Activated CD8-positive, alpha-beta memory T cell treated with anti-CD3 and anti-CD28 coated beads for 36 hours (primary cell): ENCODE measurements around the gene WIF1. TPM values are rescaled to one million over a fixed set of nuclear protein-coding genes. Genes with fewer than 3 reads are reported as not detected.

Experiments used
- CTCF ChIA-PET: fragments of 350-600 bp; sonication (Branson Sonifier 250); formaldehyde crosslinking; loops from one replicate; lab custom pipeline; 2021; ENCODE audit warnings: antibody characterized with exemption; lab: Charles Lee
- POLR2A ChIA-PET: fragments of 350-600 bp; sonication (Branson Sonifier 250); formaldehyde crosslinking; loops from one replicate; lab custom pipeline; 2021; ENCODE audit warnings: antibody characterized with exemption; lab: Charles Lee
- total RNA-seq, 2 experiments: library from RNA; stranded (reverse); gene quantifications; one replicate each; pipeline ENCODE4 v1.2.3, GENCODE V29; 2021

The WIF1 gene
- not detected for total RNA-seq

- CTCF ChIA-PET, result interaction anchor here (0.7 kb wide), 1 partner anchor 230 kb away, joined by 3 read pairs; no protein-coding TSS in a partner anchor
- POLR2A ChIA-PET, result no interaction called here
Measured at GRCh38 chr12:65121049-65121955, at the start of gene WIF1. WIF1 (minus strand) TSS chr12:65121305; CDS start chr12:65121191, 114 bp downstream.

GRCh38 chr12:65170209-65170881 is 49.2 kb upstream of the WIF1 start:
- CTCF ChIA-PET, result interaction anchor here (1.8 to 2.4 kb wide), 2 partner anchors 14 to 63 kb away, joined by 7 to 13 read pairs; no protein-coding TSS in a partner anchor
- POLR2A ChIA-PET, result interaction anchor here (0.6 to 1.5 kb wide), 2 partner anchors 14 to 1080 kb away, joined by 3 to 8 read pairs; no protein-coding TSS in a partner anchor

GRCh38 chr12:65169320-65170208 is 48.5 kb upstream of the WIF1 start, which contains the start of gene LEMD3:
LEMD3 (plus strand) TSS chr12:65169583; CDS start chr12:65169597, 14 bp downstream.
- CTCF ChIA-PET, result interaction anchor here (1.1 to 2.4 kb wide), 3 partner anchors 9 to 63 kb away, joined by 4 to 13 read pairs (median 7); no protein-coding TSS in a partner anchor
- POLR2A ChIA-PET, result interaction anchor here (0.6 to 1.5 kb wide), 3 partner anchors 13 to 1081 kb away, joined by 3 to 8 read pairs (median 3); no protein-coding TSS in a partner anchor

DNA sequence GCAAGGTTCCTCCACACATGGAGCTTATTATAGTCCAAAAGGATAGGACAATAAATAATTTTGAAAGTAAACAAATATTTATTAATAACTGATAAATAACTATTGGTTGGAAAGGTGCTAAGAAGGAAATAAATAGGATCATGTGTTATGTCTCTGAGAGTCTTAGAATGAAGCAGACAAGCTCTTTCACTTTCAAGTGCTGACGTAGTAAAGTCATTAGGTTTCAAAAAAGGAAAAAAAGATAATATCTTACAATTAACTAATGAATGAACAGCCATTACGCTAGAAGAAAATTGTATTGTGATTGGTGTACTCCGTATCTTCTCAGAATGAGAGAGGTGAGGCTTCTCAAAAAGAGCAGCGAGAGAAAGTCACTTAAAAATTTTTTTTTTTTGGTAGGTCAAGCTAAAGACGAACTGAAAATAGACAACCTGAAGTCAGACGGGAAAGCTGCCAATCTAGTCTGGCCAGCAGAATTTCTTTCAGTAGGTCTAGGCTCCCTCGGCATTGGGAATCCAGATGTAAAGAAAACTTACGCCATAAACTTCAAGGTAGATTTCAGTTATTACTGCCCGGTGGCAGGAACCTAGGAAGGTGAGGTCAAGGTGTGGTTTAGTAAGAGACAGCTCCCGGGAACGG is 47.7 kb upstream of the WIF1 start:
- ChIA-PET CTCF (interaction anchor here (1.1 to 2.4 kb wide), 3 partner anchors 10 to 64 kb away, joined by 4 to 13 read pairs (median 7); no protein-coding TSS in a partner anchor), POLR2A (interaction anchor here (0.9 to 1.5 kb wide), 2 partner anchors 13 to 41 kb away, joined by 3 to 8 read pairs; no protein-coding TSS in a partner anchor)

DNA sequence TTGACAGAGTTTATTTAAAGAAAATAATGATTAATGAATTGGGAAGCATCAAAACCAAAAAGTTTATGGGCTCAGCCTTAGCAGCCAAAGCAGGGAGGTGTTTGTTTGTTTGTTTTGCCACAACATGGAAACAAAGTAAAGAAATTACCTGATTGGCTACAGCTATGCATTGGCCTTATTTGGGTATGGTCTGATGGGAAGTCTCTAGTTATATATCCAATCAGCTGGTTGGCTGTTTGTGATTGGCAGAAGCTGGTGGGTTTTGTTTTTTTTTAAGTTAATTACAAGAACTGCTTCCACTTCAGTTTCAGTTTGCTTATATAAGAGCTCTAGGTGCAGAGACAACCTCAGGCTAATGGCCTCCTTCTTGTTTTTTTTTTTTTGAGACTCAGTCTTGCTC is 43.7 kb upstream of the WIF1 start:
- ChIA-PET POLR2A (no interaction called here), CTCF (no interaction called here)

- CTCF ChIA-PET, result no interaction called here
- POLR2A ChIA-PET, result no interaction called here
Measured at GRCh38 chr12:65164244-65164643, 43.1 kb upstream of the WIF1 start.

GRCh38 chr12:65162609-65163008 is 41.5 kb upstream of the WIF1 start:
- POLR2A ChIA-PET, result no interaction called here
- CTCF ChIA-PET, result no interaction called here

- CTCF ChIA-PET, result interaction anchor here (3.4 kb wide), 1 partner anchor 13 kb away, joined by 13 read pairs; the partner anchor contains the start of gene LEMD3
- POLR2A ChIA-PET, result interaction anchor here (1.8 kb wide), 1 partner anchor 12 kb away, joined by 8 read pairs; the partner anchor contains the start of gene LEMD3
Measured at GRCh38 chr12:65157091-65157490, 36.0 kb upstream of the WIF1 start.

- POLR2A ChIA-PET, result interaction anchor here (1.8 kb wide), 1 partner anchor 13 kb away, joined by 8 read pairs; the partner anchor contains the start of gene LEMD3
- CTCF ChIA-PET, result interaction anchor here (3.4 kb wide), 1 partner anchor 13 kb away, joined by 13 read pairs; the partner anchor contains the start of gene LEMD3
Measured at GRCh38 chr12:65156366-65156841, 35.3 kb upstream of the WIF1 start.

GRCh38 chr12:65155784-65156183 is 34.7 kb upstream of the WIF1 start:
- ChIA-PET POLR2A (interaction anchor here (1.8 kb wide), 1 partner anchor 14 kb away, joined by 8 read pairs; the partner anchor contains the start of gene LEMD3), CTCF (interaction anchor here (3.4 kb wide), 1 partner anchor 14 kb away, joined by 13 read pairs; the partner anchor contains the start of gene LEMD3)

DNA sequence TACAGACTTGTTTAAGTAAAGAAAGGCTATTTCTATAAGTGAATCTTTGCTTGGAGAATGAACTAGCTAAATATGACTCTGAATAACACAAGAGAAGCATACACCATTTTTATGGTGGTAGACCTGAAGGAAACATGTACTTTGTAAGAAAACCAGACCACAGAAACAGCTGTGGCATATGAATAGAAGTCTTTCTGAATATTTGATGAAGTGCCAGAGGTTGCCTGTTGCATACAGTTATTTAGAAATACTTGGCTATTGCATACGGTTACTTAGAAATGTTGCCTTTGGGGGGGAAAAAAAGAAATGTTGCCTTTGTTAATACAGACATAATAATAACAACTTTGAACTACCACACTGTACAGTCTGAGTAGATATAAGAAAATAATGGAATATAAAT is 31.5 kb upstream of the WIF1 start:
- CTCF ChIA-PET, result no interaction called here
- POLR2A ChIA-PET, result no interaction called here

DNA sequence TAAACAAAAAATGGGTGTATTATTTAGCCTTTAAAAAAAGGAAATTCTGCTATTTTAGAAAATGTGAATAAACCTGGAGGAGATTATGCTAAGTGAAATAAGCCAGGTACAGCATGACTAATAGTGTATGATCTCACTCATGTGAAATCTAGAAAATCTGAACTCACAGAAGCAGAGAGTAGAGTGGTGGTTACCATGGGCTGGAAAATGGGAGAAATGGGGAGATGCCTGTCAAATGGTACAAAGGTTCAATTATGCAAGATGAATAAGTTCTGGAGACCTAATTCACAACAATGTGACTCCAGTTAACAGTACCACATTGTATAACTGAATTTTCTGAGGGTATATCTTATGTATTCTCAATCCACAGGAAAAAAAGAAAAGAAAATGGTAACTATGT is 30.9 kb upstream of the WIF1 start:
- ChIA-PET POLR2A (no interaction called here), CTCF (no interaction called here)

- POLR2A ChIA-PET, result no interaction called here
- CTCF ChIA-PET, result no interaction called here
Measured at GRCh38 chr12:65147312-65147905, 26.3 kb upstream of the WIF1 start.

GRCh38 chr12:65140738-65141137 is 19.6 kb upstream of the WIF1 start:
- ChIA-PET POLR2A (no interaction called here), CTCF (no interaction called here)

- POLR2A ChIA-PET, result no interaction called here
- CTCF ChIA-PET, result no interaction called here
Measured at GRCh38 chr12:65139389-65139788, 18.3 kb upstream of the WIF1 start.

DNA sequence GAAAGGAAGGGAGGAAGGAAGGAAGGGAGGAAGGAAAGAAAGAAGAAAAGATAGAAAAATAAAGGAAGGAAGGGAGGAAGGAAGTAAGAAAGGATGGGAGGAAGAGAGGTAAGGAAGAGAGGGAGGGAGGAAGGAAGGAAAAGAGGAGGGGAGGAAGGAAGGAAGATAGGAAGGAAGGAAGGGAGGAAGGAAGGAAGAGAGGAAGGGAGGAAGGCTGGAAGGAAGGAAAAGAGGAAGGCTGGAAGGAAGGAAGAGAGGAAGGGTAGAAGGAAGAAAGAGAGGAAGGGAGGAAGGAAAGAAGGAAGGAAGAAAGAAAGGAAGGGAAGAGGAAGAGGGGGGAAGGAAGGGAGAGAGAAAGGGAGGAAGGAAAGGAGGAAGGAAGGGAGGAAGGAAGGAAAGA is 12.8 kb upstream of the WIF1 start:
- POLR2A ChIA-PET, result no interaction called here
- CTCF ChIA-PET, result interaction anchor here (0.9 kb wide), 1 partner anchor 29 kb away, joined by 3 read pairs; no protein-coding TSS in a partner anchor

GRCh38 chr12:65126482-65126881 is 5.4 kb upstream of the WIF1 start:
- CTCF ChIA-PET, result interaction anchor here (1.3 kb wide), 1 partner anchor 236 kb away, joined by 4 read pairs; no protein-coding TSS in a partner anchor
- POLR2A ChIA-PET, result no interaction called here
